ENCODE results near the gene PRR22. TPM values are rescaled to one million over a fixed set of nuclear protein-coding genes. Genes with fewer than 3 reads are reported as not detected.

The PRR22 gene
- total RNA-seq, 4 donors from 2014 or later, result 0.75 to 3.0 (median 0.81) TPM

GRCh38 chr19:5814123-5814851 lies 29.7 kb upstream of the PRR22 start:
- ATAC-seq (ENCODE audit: low FRiP score) (no peak), DNase-seq (ENCODE audit: low spot score) (no peak)
- no peak for TF ChIP-seq CTCF (IDR thresholded peaks at IDR 0.05)

GRCh38 chr19:5811117-5811516 lies 26.6 kb upstream of the PRR22 start:
- DNase-seq (ENCODE audit: low spot score) (no peak), ATAC-seq (ENCODE audit: low FRiP score) (no peak)
- no peak for TF ChIP-seq CTCF (IDR thresholded peaks at IDR 0.05)

- no peak for DNase-seq (ENCODE audit: low spot score)
- no peak for ATAC-seq (ENCODE audit: low FRiP score)
- TF ChIP-seq CTCF (IDR thresholded peaks at IDR 0.05), result no peak
Measured at GRCh38 chr19:5809469-5809868, 24.9 kb upstream of the PRR22 start.

- no peak for TF ChIP-seq CTCF (IDR thresholded peaks at IDR 0.05)
- no peak for ATAC-seq (ENCODE audit: low FRiP score)
- no peak for DNase-seq (ENCODE audit: low spot score)
Measured at GRCh38 chr19:5809053-5809452, 24.5 kb upstream of the PRR22 start.

GRCh38 chr19:5808120-5808816 lies 23.7 kb upstream of the PRR22 start:
- DNase-seq (ENCODE audit: low spot score) (no peak), ATAC-seq (ENCODE audit: low FRiP score) (no peak)
- TF ChIP-seq CTCF (IDR thresholded peaks at IDR 0.05), result no peak

GRCh38 chr19:5806905-5807304 lies 22.4 kb upstream of the PRR22 start:
- DNase-seq (ENCODE audit: low spot score) (no peak), ATAC-seq (ENCODE audit: low FRiP score) (no peak)
- TF ChIP-seq CTCF (IDR thresholded peaks at IDR 0.05), result no peak

GRCh38 chr19:5806133-5806489 lies 21.6 kb upstream of the PRR22 start:
- ATAC-seq (ENCODE audit: low FRiP score) (no peak), DNase-seq (ENCODE audit: low spot score) (no peak)
- TF ChIP-seq CTCF (IDR thresholded peaks at IDR 0.05), result no peak

Measured in omental fat pad (tissue), 4 donors.